ENCODE measurements around the gene FBXL16.

FBXL16 gene

GRCh38 chr16:671353-672131, 34.1 kb downstream of the FBXL16 start:
- no peak overlapping the region for H3K4me3 ChIP-seq (ENCODE audit: low read depth, low read length)
- TF ChIP-seq ZXDB (tag by site-specific recombination; IDR thresholded peaks at IDR 0.05) (no peak), ZNF830 (tag by site-specific recombination; IDR thresholded peaks at IDR 0.05; ENCODE audit: low read depth) (no peak), BCL11B (tag by site-specific recombination; IDR thresholded peaks at IDR 0.05; ENCODE audit: low read depth) (0 out of 2 replicates have a peak, but pooled peaks have one; percentile 67), ZNF391 (tag by site-specific recombination; IDR thresholded peaks at IDR 0.05; ENCODE audit: borderline replicate concordance, low read depth) (no peak), GLIS2 (tag by site-specific recombination; IDR thresholded peaks at IDR 0.05) (peak; percentile 37; the same call in 1 of the 2 replicates)
- ChIA-PET CTCF (interaction anchor here (0.9 kb wide), 1 partner anchor 15 kb away, joined by 3 read pairs; no protein-coding TSS in a partner anchor), POLR2A (interaction anchor here (1.6 to 6.7 kb wide), 2 partner anchors 9 to 13 kb away, joined by 6 to 57 read pairs; partner anchors contain the start of genes JMJD8 and STUB1)
- H3K9me3 ChIP-seq (ENCODE audit: control insufficient read depth, insufficient read depth, low read depth, low read length) = no peaks in the 10 kb centered on the region
- H3K27ac ChIP-seq (ENCODE audit: extremely low read depth, low read depth, low read length) = no peak overlapping the region
- peaks cover 0 to 63% of the 10 kb centered on the region in 2 experiments; a peak in 1 of 3 replicates for H3K36me3 ChIP-seq (ENCODE audit: control insufficient read depth in 2 of 2, insufficient read depth in 1 of 2, low read length in 2 of 2)
- no peaks in the 10 kb centered on the region for H3K4me1 ChIP-seq (ENCODE audit: control insufficient read depth, insufficient read depth, low read length)

DNA sequence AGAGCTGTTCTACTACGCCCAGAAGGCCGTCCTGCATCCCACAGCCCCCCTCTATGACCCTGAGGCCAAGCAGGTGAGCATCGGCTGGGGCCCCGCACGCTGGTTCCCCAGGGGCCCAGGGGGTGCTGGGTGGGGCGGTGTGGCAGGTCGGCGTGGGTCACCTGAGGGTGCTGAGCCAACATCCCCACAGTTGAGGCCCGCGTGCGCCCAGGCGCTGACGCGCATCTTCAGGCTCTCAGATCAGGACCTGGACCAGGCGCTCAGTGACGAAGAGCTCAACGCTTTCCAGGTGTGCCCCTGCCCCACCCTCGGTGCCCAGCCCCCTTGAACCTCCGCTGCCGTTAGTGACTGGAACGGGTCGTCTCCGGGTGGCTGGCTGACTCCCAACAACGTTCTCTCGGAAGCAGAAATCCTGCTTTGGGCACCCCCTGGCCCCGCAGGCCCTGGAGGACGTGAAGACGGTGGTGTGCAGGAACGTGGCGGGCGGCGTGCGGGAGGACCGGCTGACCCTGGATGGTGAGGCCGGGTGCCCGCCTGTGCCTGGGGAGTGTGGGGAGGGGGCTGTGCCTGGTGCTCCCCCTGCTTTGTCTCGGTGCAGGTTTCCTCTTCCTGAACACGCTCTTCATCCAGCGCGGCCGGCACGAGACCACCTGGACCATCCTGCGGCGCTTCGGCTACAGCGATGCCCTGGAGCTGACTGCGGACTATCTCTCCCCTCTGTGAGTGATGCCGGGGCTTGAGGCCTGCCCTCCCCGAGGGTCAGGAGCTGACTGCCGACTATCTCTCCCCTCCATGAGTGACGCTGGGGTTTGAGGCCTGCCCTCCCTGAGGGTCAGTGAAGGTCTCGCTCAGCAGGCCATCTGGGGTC, 34.9 kb downstream of the FBXL16 start:
- CTCF ChIA-PET = interaction anchor here (0.6 to 0.9 kb wide), 2 partner anchors 16 to 564 kb away, joined by 3 read pairs; no protein-coding TSS in a partner anchor
- Histone ChIP-seq H3K4me1 (ENCODE audit: control insufficient read depth, insufficient read depth, low read length) (no peaks in the 10 kb centered on the region), H3K27ac (ENCODE audit: extremely low read depth, low read depth, low read length) (no peak overlapping the region), H3K4me3 (ENCODE audit: low read depth, low read length) (no peak overlapping the region), H3K9me3 (ENCODE audit: control insufficient read depth, insufficient read depth, low read depth, low read length) (no peaks in the 10 kb centered on the region), H3K36me3 (ENCODE audit: control insufficient read depth in 2 of 2, insufficient read depth in 1 of 2, low read length in 2 of 2) (peaks cover 0 to 70% of the 10 kb centered on the region in 2 experiments; a peak in 1 of 3 replicates)
- TF ChIP-seq ZNF473 (tag by site-specific recombination; IDR thresholded peaks at IDR 0.05) = no peak
- no peak for TF ChIP-seq HOXC10 (CRISPR knock-in tag; IDR thresholded peaks at IDR 0.05)
- TF ChIP-seq ZNF677 (tag by site-specific recombination; IDR thresholded peaks at IDR 0.05) = no peak
- no peak for TF ChIP-seq ZNF16 (tag by site-specific recombination; IDR thresholded peaks at IDR 0.05; ENCODE audit: low read depth)
- no peak for TF ChIP-seq ZNF416 (tag by site-specific recombination; IDR thresholded peaks at IDR 0.05)
- TF ChIP-seq ZNF366 (tag by site-specific recombination; conservative IDR thresholded peaks at IDR 0.05) = no peak
- TF ChIP-seq ZNF792 (tag by site-specific recombination; IDR thresholded peaks at IDR 0.05) = no peak
- POLR2A ChIA-PET = interaction anchor here (1.0 to 6.7 kb wide), 3 partner anchors 10 to 19 kb away, joined by 3 to 57 read pairs (median 6); partner anchors contain the start of genes JMJD8, STUB1 and WDR24

GRCh38 chr16:669666-670065, 35.9 kb downstream of the FBXL16 start:
- peaks cover 0 to 70% of the 10 kb centered on the region in 2 experiments; a peak in 1 of 3 replicates for H3K36me3 ChIP-seq (ENCODE audit: control insufficient read depth in 2 of 2, insufficient read depth in 1 of 2, low read length in 2 of 2)
- H3K4me3 ChIP-seq (ENCODE audit: low read depth, low read length) = no peak overlapping the region
- CTCF ChIA-PET = no interaction called here

More at GRCh38 chr16:669666-670065, 35.9 kb downstream of the FBXL16 start:
- TF ChIP-seq PATZ1 (tag by site-specific recombination; IDR thresholded peaks at IDR 0.05) (peak; percentile 21; the same call in 1 of the 2 replicates), GLIS2 (tag by site-specific recombination; IDR thresholded peaks at IDR 0.05) (0 out of 2 replicates have a peak, but pooled peaks have one; percentile 34), ZNF391 (tag by site-specific recombination; IDR thresholded peaks at IDR 0.05; ENCODE audit: borderline replicate concordance, low read depth) (no peak), ZBTB21 (tag by site-specific recombination; IDR thresholded peaks at IDR 0.05) (no peak)
- POLR2A ChIA-PET = interaction anchor here (1.0 to 6.7 kb wide), 2 partner anchors 11 to 20 kb away, joined by 3 to 57 read pairs; partner anchors contain the start of genes STUB1 and WDR24
- Histone ChIP-seq H3K27ac (ENCODE audit: extremely low read depth, low read depth, low read length) (no peak overlapping the region), H3K4me1 (ENCODE audit: control insufficient read depth, insufficient read depth, low read length) (no peaks in the 10 kb centered on the region), H3K9me3 (ENCODE audit: control insufficient read depth, insufficient read depth, low read depth, low read length) (no peaks in the 10 kb centered on the region)

All from HEK293 (cell line).